A549 (cell line): ENCODE data around the gene CFAP46. TPM values are rescaled to one million over a fixed set of nuclear protein-coding genes. Genes with fewer than 3 reads are reported as not detected.

Experiments used
- ATAC-seq, 2 experiments: fragments of 200-7000 bp in 1 of 2; fragments of >200 bp in 1 of 2; cut with Nextera tagmentation in 1 of 2; cut with Tn5 transposase in 1 of 2; 3 replicates each; pipeline versions ENCODE4 v1.8.0 to v1.9.1; 2018 to 2020; ENCODE audit warnings: mild to moderate bottlenecking in 1 of 2, moderate library complexity in 1 of 2
- CTCF ChIA-PET: fragments of 300-600 bp; sonication (Branson Sonifier 250); formaldehyde crosslinking; extraction: SDS; loops from one replicate; lab custom pipeline; 2021; ENCODE audit warnings: antibody characterized with exemption, inconsistent platforms; lab: Yijun Ruan, JAX
- POLR2A ChIA-PET: fragments of 350-600 bp; formaldehyde crosslinking; extraction: SDS; loops from one replicate; lab custom pipeline; 2021; ENCODE audit warnings: antibody characterized with exemption, inconsistent platforms; lab: Yijun Ruan, JAX
- DNase-seq, 2 experiments: peaks; one replicate each; pipeline versions ENCODE4 v3.0.0 to v3.0.0-alpha.2; 2011 to 2016; ENCODE audit warnings: low read depth in 1 of 2, low spot score in 1 of 2
- FAIRE-seq: peaks from 2 replicates; lab custom pipeline; 2011; peaks lifted over from hg19 to GRCh38; lab: Jason Lieb, UNC
- H3K27ac ChIP-seq, 2 experiments: fragments of >200 bp; sonication (Bioruptor Twin); formaldehyde crosslinking; 3 replicates each; pipeline ENCODE4 v1.5.1; 2016 to 2017
- H3K4me1 ChIP-seq: fragments of >200 bp; sonication (Bioruptor Twin); formaldehyde crosslinking; 3 replicates; pipeline ENCODE4 v1.6.1; 2016
- H3K4me2 ChIP-seq: fragments of >200 bp; sonication (Bioruptor Twin); formaldehyde crosslinking; 3 replicates; pipeline ENCODE4 v1.6.1; 2016
- H3K4me3 ChIP-seq: fragments of >200 bp; sonication (Bioruptor Twin); formaldehyde crosslinking; 3 replicates; pipeline ENCODE4 v1.5.1; 2016
- H3K9me3 ChIP-seq: fragments of >200 bp; sonication (Bioruptor Twin); formaldehyde crosslinking; 3 replicates; pipeline ENCODE4 v1.6.1; 2016
- BHLHE40 ChIP-seq: IDR thresholded peaks from 2 replicates; pipeline ENCODE4 v1.6.1; 2012; ENCODE audit warnings: low read depth, low read length, inconsistent platforms
- CBX8 ChIP-seq: fragments of 200-600 bp; sonication (generic); IDR thresholded peaks from 2 replicates; pipeline ENCODE4 v1.6.1; 2016
- CEBPB ChIP-seq, 2 experiments: fragments of >200 bp in 1 of 2; sonication (Bioruptor Twin) in 1 of 2; formaldehyde crosslinking in 1 of 2; IDR thresholded peaks; 2 replicates each; pipeline ENCODE4 v1.6.1; 2012 to 2016
- CHD4 ChIP-seq: fragments of 200-600 bp; sonication (generic); IDR thresholded peaks from 2 replicates; pipeline ENCODE4 v1.6.1; 2016; ENCODE audit warnings: antibody characterized with exemption, mild to moderate bottlenecking, borderline replicate concordance
- EP300 ChIP-seq, 2 experiments: fragments of >200 bp; sonication (Bioruptor Twin); formaldehyde crosslinking; IDR thresholded peaks; 2 replicates in 1 of 2; 3 replicates in 1 of 2; pipeline ENCODE4 v1.6.1; 2016 to 2017
- ESRRA ChIP-seq: fragments of 150-350 bp; IDR thresholded peaks from 2 replicates; pipeline ENCODE4 v1.6.1; 2014; ENCODE audit warnings: mild to moderate bottlenecking, low read length, borderline replicate concordance
- FOXS1 ChIP-seq: fragments of 250-450 bp; sonication (Bioruptor Pico); IDR thresholded peaks from 2 replicates; pipeline ENCODE4 v1.5.0; 2020; ENCODE audit warnings: mild to moderate bottlenecking, moderate library complexity
- GATA3 ChIP-seq: IDR thresholded peaks from 2 replicates; pipeline ENCODE4 v1.6.1; 2012; ENCODE audit warnings: borderline replicate concordance
- HDAC2 ChIP-seq: fragments of 200-600 bp; sonication (generic); IDR thresholded peaks from 2 replicates; pipeline ENCODE4 v1.6.1; 2016
- HOXB13 ChIP-seq: fragments of 250-450 bp; sonication (Bioruptor Pico); IDR thresholded peaks from 2 replicates; pipeline ENCODE4 v1.5.0; 2020; ENCODE audit warnings: low read depth, mild to moderate bottlenecking, moderate library complexity
- JUN ChIP-seq, 2 experiments: fragments of >200 bp; sonication (Bioruptor Twin); formaldehyde crosslinking; IDR thresholded peaks; 2 replicates in 1 of 2; 3 replicates in 1 of 2; pipeline ENCODE4 v1.6.1; 2016 to 2017
- JUNB ChIP-seq: fragments of >200 bp; sonication (Bioruptor Twin); formaldehyde crosslinking; IDR thresholded peaks from 2 replicates; pipeline ENCODE4 v1.6.1; 2016
- KDM5A ChIP-seq: fragments of 200-600 bp; sonication (generic); IDR thresholded peaks from 2 replicates; pipeline ENCODE4 v1.6.1; 2016; ENCODE audit warnings: antibody characterized with exemption, mild to moderate bottlenecking
- MAZ ChIP-seq: fragments of 150-350 bp; IDR thresholded peaks from 2 replicates; pipeline ENCODE4 v1.6.1; 2014; ENCODE audit warnings: antibody characterized with exemption, low read depth, low read length, borderline replicate concordance
- MYC ChIP-seq: IDR thresholded peaks from 2 replicates; pipeline ENCODE4 v1.6.1; 2012; ENCODE audit warnings: mild to moderate bottlenecking, inconsistent platforms, low read length, improper control_type of control experiment, borderline replicate concordance
- NFE2L2 ChIP-seq: fragments of 150-350 bp; conservative IDR thresholded peaks from 2 replicates; pipeline ENCODE4 v1.6.1; 2014; ENCODE audit warnings: low read length
- PHF8 ChIP-seq: fragments of 200-600 bp; sonication (generic); IDR thresholded peaks from 2 replicates; pipeline ENCODE4 v1.6.1; 2016; ENCODE audit warnings: low read depth, mild to moderate bottlenecking, antibody characterized with exemption, moderate library complexity, borderline replicate concordance
- POLR2A ChIP-seq: IDR thresholded peaks from 2 replicates; pipeline ENCODE4 v1.6.1; 2012; ENCODE audit warnings: mild to moderate bottlenecking, low read length
- POLR2AphosphoS2 ChIP-seq: conservative IDR thresholded peaks from 2 replicates; pipeline ENCODE4 v1.6.1; 2012; ENCODE audit warnings: low read length, improper control_type of control experiment, inconsistent platforms
- RARB ChIP-seq: fragments of 250-450 bp; sonication (Bioruptor Pico); IDR thresholded peaks from 2 replicates; pipeline ENCODE4 v1.8.0; 2021; ENCODE audit warnings: mild to moderate bottlenecking, moderate library complexity
- RFX5 ChIP-seq: fragments of 450-650 bp; IDR thresholded peaks from 2 replicates; pipeline ENCODE4 v1.7.1; 2014; ENCODE audit warnings: antibody characterized with exemption, mild to moderate bottlenecking, moderate library complexity
- ZC3H11A ChIP-seq: fragments of 450-650 bp; IDR thresholded peaks from 2 replicates; pipeline ENCODE4 v1.6.1; 2014; ENCODE audit warnings: antibody characterized with exemption, mild to moderate bottlenecking
- ZFP36 ChIP-seq: fragments of 450-650 bp; IDR thresholded peaks from 2 replicates; pipeline ENCODE4 v1.6.1; 2014; ENCODE audit warnings: borderline replicate concordance; ENCODE audit not compliant: partially characterized antibody
- WGBS: methylation state at CpG from one replicate; pipeline ENCODE4 v1.1.6; 2017; ENCODE audit errors: missing lambda C conversion rate; 5-methylcytosine and 5-hydroxymethylcytosine counted together
- polyA plus RNA-seq, 4 experiments: library from polyadenylated mRNA; depleted of rRNA in 3 of 4; stranded (reverse); fragments of >200 nt; fragmentation: RNase III in 1 of 4; extraction: RNeasy Plus Mini Kit Qiagen cat#74134 plus additional on column Dnase treatment in 1 of 4; gene quantifications; 2 replicates in 3 of 4; 3 replicates in 1 of 4; pipeline ENCODE4 v1.2.3, GENCODE V29; 2011 to 2017
- TF ChIP-seq, protein P1 (sequence below): IDR thresholded peaks from 2 replicates; pipeline ENCODE4 v1.6.1; 2012
- TF ChIP-seq, protein P2 (sequence below): fragments of >200 bp; sonication (Bioruptor Twin); formaldehyde crosslinking; IDR thresholded peaks from 2 replicates; pipeline ENCODE4 v1.6.1; 2016

CFAP46 gene
- polyA plus RNA-seq, 2 of the 4 experiments (the other 2 are of a cell fraction), result 0.88 to 1.8 TPM

DNA sequence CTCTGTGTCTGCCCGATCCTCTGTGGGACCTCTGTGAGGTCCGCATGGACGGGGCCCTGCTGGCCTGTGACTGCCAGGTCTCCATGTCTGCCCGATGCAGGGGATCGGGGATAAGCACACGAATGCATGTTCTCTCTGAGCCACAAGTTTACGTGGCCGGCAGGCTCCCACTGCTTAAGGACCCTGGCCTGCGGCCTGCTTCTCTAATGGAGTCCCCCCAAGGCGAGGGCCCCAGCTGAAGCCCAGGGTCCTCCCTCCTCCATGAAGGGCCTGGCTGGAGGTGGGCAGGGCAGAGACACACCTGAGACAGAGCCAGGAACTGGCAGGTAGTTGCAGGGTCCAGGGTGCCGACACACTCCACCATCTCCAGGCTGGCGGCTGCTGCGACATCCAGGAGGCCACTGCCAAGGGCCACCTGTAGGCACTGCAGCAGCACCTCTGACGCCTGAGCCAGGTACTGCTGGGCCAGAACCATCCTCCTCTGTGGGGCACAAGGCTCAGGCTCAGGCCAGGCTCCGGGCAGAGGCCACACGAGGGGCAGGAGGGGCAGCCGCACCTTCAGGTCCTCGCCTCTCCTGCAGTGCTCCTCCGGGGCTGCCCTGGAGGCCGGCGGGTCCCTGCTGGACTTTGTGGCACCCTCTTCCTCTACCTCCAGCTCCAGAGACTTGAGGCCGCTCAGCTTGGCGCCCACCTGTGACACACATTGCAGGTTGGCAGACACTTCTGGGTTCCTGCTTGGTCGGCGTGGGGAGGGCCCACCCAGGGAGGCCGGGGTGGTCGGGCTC, 95.5 kb downstream of the CFAP46 start:
- no peak overlapping the region for H3K4me2 ChIP-seq
- POLR2A ChIA-PET, result no interaction called here
- ATAC-seq (peak in 1 of 2 experiments; percentile 41; a peak in 3 of 6 replicates), DNase-seq (no peak), FAIRE-seq (no peak)
- CTCF ChIA-PET, result interaction anchor here (0.6 to 1.3 kb wide), 2 partner anchors 13 to 590 kb away, joined by 3 to 6 read pairs; no protein-coding TSS in a partner anchor
- no peak for TF ChIP-seq PHF8
- TF ChIP-seq ZC3H11A, result no peak
- TF ChIP-seq POLR2AphosphoS2, result no peak
- H3K27ac ChIP-seq, result no peak overlapping the region
- no peak overlapping the region for H3K4me3 ChIP-seq
- H3K4me1 ChIP-seq, result no peaks in the 10 kb centered on the region
- H3K9me3 ChIP-seq, result peaks cover 22% of the 10 kb centered on the region
- 44% methylated on average over 17 of the region's 27 CpGs for WGBS

DNA sequence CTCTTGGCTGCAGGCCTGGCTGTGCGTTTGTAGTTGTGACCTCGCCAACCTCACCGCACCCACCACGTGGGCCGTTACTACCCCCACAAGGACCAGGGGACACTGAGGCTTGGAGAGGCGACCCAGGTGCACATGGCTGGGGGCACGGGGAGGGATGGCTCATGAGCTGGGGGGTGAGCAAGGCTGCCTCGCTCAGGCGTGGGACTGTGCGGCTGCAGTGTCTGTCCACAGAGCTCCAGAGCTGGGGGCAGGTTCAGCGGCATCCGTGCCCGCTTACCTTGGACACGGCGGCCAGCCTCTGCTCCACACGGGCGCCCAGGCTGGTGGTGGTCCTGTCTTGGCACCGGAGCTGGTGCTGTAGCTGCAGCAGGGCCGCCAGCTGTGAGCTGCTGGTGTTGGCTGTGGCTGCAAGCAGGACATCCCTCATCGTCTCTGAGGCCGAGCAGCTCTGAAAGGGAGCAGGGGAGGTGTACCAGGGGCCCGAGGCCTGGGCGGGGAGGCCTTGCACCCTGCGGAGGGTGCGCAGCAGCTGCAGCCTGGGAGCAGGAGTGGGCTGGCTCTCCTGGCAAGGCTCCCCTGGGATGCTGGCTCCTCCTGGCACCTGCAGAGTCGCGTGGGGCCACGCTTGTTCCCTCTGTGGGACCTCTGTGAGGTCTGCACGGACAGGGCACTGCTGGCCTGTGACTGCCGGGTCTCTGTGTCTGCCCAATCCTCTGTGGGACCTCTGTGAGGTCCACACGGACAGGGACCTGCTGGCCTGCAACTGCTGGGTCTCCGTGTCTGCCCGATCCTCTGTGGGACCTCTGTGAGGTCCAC, 96.4 kb downstream of the CFAP46 start:
- peak in 1 of 2 experiments; percentile 31; a peak in 3 of 6 replicates for ATAC-seq
- H3K27ac ChIP-seq, result no peak overlapping the region
- H3K4me3 ChIP-seq, result no peak overlapping the region
- ChIA-PET CTCF (interaction anchor here (0.6 to 1.3 kb wide), 3 partner anchors 14 to 589 kb away, joined by 3 to 6 read pairs (median 3); no protein-coding TSS in a partner anchor), POLR2A (no interaction called here)
- 55% methylated on average over 12 of the region's 33 CpGs for WGBS
- no peak for TF ChIP-seq CEBPB (IDR thresholded peaks at IDR 0.05)
- TF ChIP-seq NFE2L2, result no peak
- no peak for TF ChIP-seq JUNB
- no peak for TF ChIP-seq RARB (CRISPR knock-in tag)
- TF ChIP-seq MAZ, result no peak
- no peak for TF ChIP-seq HOXB13 (CRISPR knock-in tag)
- TF ChIP-seq BHLHE40, result no peak
- no peak for TF ChIP-seq CHD4
- TF ChIP-seq HDAC2, result no peak
- TF ChIP-seq MYC, result no peak
- no peak for TF ChIP-seq RFX5
- TF ChIP-seq, protein P1, sequence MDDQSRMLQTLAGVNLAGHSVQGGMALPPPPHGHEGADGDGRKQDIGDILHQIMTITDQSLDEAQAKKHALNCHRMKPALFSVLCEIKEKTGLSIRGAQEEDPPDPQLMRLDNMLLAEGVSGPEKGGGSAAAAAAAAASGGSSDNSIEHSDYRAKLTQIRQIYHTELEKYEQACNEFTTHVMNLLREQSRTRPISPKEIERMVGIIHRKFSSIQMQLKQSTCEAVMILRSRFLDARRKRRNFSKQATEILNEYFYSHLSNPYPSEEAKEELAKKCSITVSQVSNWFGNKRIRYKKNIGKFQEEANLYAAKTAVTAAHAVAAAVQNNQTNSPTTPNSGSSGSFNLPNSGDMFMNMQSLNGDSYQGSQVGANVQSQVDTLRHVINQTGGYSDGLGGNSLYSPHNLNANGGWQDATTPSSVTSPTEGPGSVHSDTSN, result no peak
- no peak for TF ChIP-seq KDM5A
- TF ChIP-seq GATA3, result no peak
- no peak for TF ChIP-seq CBX8
- TF ChIP-seq JUN (IDR thresholded peaks at IDR 0.05), result no peak
- no peak for TF ChIP-seq ZFP36
- TF ChIP-seq FOXS1, result no peak
- TF ChIP-seq POLR2AphosphoS2, result no peak
- TF ChIP-seq ESRRA, result no peak
- DNase-seq, result no peak
- no peaks in the 10 kb centered on the region for H3K4me1 ChIP-seq
- H3K4me2 ChIP-seq, result no peak overlapping the region
- H3K9me3 ChIP-seq, result peaks cover 24% of the 10 kb centered on the region
- no peak for FAIRE-seq

DNA sequence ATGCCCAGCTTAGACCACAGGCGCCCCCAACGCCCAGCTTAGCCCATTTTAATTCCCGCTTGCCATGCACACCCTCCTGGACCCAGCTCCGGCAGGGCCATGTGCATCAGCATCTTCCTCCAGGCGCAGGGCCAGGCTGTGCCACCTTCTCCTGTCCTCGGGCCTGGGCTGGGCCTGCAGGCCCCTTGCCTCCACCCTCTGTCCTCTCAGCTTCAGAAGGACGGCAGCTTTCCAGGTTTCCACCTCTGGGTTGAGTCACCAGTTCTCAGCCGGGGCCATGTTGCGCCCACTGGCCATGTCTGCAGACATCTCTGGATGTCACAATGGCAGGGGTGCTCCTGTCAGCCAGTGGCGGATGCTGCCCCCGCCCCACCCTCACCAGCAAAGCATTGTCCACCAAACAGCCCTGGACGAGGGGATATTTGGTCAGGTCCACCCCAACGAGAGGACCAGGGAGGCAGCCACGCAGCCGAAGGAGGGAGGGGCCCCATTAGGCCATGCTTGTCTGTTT, 97.3 kb downstream of the CFAP46 start:
- no peak for TF ChIP-seq BHLHE40
- no peak for TF ChIP-seq GATA3
- TF ChIP-seq HDAC2, result no peak
- no peak for TF ChIP-seq EP300 (IDR thresholded peaks at IDR 0.05)
- TF ChIP-seq POLR2A, result no peak
- TF ChIP-seq, protein P2, sequence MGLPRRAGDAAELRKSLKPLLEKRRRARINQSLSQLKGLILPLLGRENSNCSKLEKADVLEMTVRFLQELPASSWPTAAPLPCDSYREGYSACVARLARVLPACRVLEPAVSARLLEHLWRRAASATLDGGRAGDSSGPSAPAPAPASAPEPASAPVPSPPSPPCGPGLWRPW, result no peak
- Histone ChIP-seq H3K27ac (no peak overlapping the region), H3K4me3 (no peak overlapping the region), H3K9me3 (peaks cover 24% of the 10 kb centered on the region), H3K4me2 (no peak overlapping the region), H3K4me1 (no peaks in the 10 kb centered on the region)
- CTCF ChIA-PET, result interaction anchor here (1.0 kb wide), 1 partner anchor 41 kb away, joined by 3 read pairs; no protein-coding TSS in a partner anchor
- POLR2A ChIA-PET, result no interaction called here
- ATAC-seq (no peak), DNase-seq (no peak), FAIRE-seq (no peak)
- 50% methylated on average over 14 of the region's 15 CpGs for WGBS
